DND-41 (cell line): ENCODE results near the gene RASGRP3.

ENCODE experiments used
- CTCF ChIP-seq: IDR thresholded peaks from 2 replicates; pipeline ENCODE4 v1.5.1; 2012; ENCODE audit warnings: borderline replicate concordance, low read length, moderate library complexity, mild to moderate bottlenecking; ENCODE audit not compliant: poor library complexity, severe bottlenecking; ENCODE audit errors: extremely low read depth
- EZH2 ChIP-seq: IDR thresholded peaks from 3 replicates; pipeline ENCODE4 v1.6.1; 2012; ENCODE audit warnings: borderline replicate concordance, low read depth, mild to moderate bottlenecking, moderate library complexity, low read length, inconsistent platforms; ENCODE audit not compliant: severe bottlenecking

GRCh38 chr2:33510586-33510968 is 34.1 kb downstream of the RASGRP3 start:
- TF ChIP-seq EZH2: no peak
- TF ChIP-seq CTCF: no peak
